HL-60/S4 (cell line): ENCODE measurements around the gene FAM217A.

Source experiments
- in situ Hi-C: fragments of 300-500 bp; cut with MboI; formaldehyde crosslinking; loops from 2 replicates; pipeline ENCODE4 v1.14.3; 2022; ENCODE audit warnings: low sequenced_read_pairs

FAM217A gene

GRCh38 chr6:4023240-4023639, 55.7 kb downstream of the FAM217A start:
- in situ Hi-C loops: no loop called here

- in situ Hi-C loops: no loop called here
These were observed 56.9 kb downstream of the FAM217A start for GRCh38 chr6:4021854-4022695.

- in situ Hi-C loops: no loop called here
These were observed 57.6 kb downstream of the FAM217A start for GRCh38 chr6:4021133-4021853.

- in situ Hi-C loops: no loop called here
These were observed 58.2 kb downstream of the FAM217A start for GRCh38 chr6:4020822-4021132.

GRCh38 chr6:4018924-4019236, 60.1 kb downstream of the FAM217A start:
- in situ Hi-C loops: no loop called here
